GM12878 (cell line): Measurements from ENCODE around the gene LRRC53.

Experiments used
- EZH2 ChIP-seq: IDR thresholded peaks from 2 replicates; pipeline ENCODE4 v1.6.1; 2012; ENCODE audit warnings: low read depth, mild to moderate bottlenecking, control low read depth, inconsistent platforms, low read length, borderline replicate concordance; ENCODE audit not compliant: control insufficient read depth
- TAF1 ChIP-seq: IDR thresholded peaks from 2 replicates; pipeline ENCODE4 v1.6.1; 2011; ENCODE audit warnings: mild to moderate bottlenecking, low read depth, low read length, borderline replicate concordance
- TARDBP ChIP-seq: IDR thresholded peaks from 2 replicates; pipeline ENCODE4 v1.6.1; 2016; ENCODE audit warnings: borderline replicate concordance
- TF ChIP-seq, protein P1 (sequence below), 3 experiments: IDR thresholded peaks in 2 of 3; conservative IDR thresholded peaks in 1 of 3; 2 replicates each; pipeline ENCODE4 v1.5.1; 2011; ENCODE audit warnings: low read depth in 3 of 3, low read length in 3 of 3, mild to moderate bottlenecking in 3 of 3, control low read depth in 2 of 3, moderate library complexity in 2 of 3, inconsistent platforms in 1 of 3, mixed read lengths in 1 of 3; ENCODE audit not compliant: control insufficient read depth in 2 of 3, insufficient read depth in 1 of 3; ENCODE audit errors: extremely low read depth in 1 of 3

GRCh38 chr1:74425676-74426075 is 86.7 kb downstream of the LRRC53 start:
- no peak for TF ChIP-seq EZH2
- no peak for TF ChIP-seq TARDBP
- no peak for TF ChIP-seq TAF1
- TF ChIP-seq, protein P1, sequence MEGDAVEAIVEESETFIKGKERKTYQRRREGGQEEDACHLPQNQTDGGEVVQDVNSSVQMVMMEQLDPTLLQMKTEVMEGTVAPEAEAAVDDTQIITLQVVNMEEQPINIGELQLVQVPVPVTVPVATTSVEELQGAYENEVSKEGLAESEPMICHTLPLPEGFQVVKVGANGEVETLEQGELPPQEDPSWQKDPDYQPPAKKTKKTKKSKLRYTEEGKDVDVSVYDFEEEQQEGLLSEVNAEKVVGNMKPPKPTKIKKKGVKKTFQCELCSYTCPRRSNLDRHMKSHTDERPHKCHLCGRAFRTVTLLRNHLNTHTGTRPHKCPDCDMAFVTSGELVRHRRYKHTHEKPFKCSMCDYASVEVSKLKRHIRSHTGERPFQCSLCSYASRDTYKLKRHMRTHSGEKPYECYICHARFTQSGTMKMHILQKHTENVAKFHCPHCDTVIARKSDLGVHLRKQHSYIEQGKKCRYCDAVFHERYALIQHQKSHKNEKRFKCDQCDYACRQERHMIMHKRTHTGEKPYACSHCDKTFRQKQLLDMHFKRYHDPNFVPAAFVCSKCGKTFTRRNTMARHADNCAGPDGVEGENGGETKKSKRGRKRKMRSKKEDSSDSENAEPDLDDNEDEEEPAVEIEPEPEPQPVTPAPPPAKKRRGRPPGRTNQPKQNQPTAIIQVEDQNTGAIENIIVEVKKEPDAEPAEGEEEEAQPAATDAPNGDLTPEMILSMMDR (IDR thresholded peaks at IDR 0.05 in 2 of 3, conservative IDR thresholded peaks at IDR 0.05 in 1 of 3; ENCODE audit: control insufficient read depth in 2 of 3, extremely low read depth in 1 of 3, insufficient read depth in 1 of 3, low read depth in 3 of 3, low read length in 3 of 3), result no peak
